Measurements from ENCODE around the gene SFMBT1.

The SFMBT1 gene, protein sequence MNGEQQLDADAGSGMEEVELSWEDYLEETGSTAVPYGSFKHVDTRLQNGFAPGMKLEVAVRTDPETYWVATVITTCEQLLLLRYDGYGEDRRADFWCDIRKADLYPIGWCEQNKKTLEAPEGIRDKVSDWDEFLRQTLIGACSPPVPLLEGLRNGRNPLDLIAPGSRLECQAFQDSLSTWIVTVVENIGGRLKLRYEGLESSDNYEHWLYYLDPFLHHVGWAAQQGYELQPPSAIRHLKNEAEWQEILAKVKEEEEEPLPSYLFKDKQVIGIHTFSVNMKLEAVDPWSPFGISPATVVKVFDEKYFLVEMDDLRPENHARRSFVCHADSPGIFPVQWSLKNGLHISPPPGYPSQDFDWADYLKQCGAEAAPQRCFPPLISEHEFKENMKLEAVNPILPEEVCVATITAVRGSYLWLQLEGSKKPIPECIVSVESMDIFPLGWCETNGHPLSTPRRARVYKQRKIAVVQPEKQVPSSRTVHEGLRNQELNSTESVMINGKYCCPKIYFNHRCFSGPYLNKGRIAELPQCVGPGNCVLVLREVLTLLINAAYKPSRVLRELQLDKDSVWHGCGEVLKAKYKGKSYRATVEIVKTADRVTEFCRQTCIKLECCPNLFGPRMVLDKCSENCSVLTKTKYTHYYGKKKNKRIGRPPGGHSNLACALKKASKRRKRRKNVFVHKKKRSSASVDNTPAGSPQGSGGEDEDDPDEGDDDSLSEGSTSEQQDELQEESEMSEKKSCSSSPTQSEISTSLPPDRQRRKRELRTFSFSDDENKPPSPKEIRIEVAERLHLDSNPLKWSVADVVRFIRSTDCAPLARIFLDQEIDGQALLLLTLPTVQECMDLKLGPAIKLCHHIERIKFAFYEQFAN

DNA sequence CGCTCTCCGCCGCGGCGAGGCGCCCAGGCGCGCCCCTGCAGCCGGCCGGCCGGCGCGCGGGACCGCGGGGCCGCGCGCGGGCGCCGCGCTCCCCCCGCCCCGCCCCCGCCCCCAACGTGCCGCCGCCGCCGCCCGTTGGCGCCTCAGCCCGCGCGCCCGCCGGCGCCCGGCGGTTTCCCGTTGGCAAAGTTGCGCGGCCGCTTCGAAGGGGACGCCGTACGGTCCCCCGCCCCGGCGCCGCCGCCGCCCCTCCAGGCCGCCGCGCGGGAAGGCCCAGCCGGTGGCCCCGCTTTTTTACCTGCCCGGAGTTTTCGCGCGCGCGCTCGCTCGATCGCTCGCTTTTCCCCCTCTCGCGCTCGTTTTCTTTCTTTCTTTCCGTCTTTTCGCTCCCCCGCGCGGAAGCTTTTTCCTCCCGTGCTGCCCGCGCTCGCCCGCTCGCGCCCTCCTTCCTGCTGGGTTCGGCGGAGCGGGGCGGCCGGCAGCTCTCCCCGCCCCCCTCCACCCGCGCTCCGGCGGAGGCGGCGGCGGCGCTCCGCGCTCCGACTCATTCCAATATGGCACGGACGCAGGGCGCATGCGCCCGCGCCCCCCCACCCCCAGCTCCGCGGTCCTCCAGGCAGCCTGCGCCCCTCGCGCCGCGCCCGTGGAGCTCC lies at the start of gene SFMBT1:
SFMBT1 (minus strand) TSS at position 556 of the 653 bp plus-strand sequence. CDS start 76,945 bp downstream, outside the sequence.
- Mint-ChIP-seq H3K27me3 (peaks cover 10% of the 10 kb centered on the region), H3K4me3 (peak within 1 kb of the TSS; percentile 94), H3K4me1 (peaks cover 42% of the 10 kb centered on the region), H3K27ac (peak within 1 kb of the TSS; percentile 99), H3K36me3 (peaks cover 9% of the 10 kb centered on the region), H3K9me3 (no peaks in the 10 kb centered on the region)
- peak; percentile 79 for DNase-seq
- CTCF ChIA-PET: no interaction called here

DNA sequence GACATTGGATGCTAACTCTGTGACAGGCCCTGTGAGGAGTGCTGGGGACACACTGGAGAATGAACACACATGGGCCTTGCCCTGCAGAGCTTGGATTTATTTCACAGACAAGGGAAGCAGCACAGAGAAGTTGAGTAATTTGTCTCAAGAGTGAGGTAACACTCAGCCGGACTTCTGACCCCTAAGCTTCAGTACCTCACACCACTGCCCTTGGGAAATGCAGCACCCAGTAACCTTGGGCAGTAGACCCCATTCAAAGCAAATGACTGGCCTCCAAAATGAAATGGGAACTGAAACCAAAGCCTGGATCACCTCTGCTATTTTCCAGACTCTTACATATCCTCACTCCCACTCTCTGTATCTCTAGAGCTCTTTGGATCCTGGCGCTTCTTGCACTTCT lies 47.1 kb upstream of the SFMBT1 start:
- CTCF ChIA-PET: interaction anchor here (1.0 to 1.7 kb wide), 4 partner anchors 10 to 20 kb away, joined by 3 read pairs; no protein-coding TSS in a partner anchor
- Mint-ChIP-seq H3K36me3 (peaks cover 39% of the 10 kb centered on the region), H3K9me3 (no peaks in the 10 kb centered on the region), H3K27me3 (no peaks in the 10 kb centered on the region), H3K4me3 (no peak overlapping the region), H3K27ac (peak overlapping the region; percentile 21), H3K4me1 (peaks cover 6% of the 10 kb centered on the region)
- no peak for DNase-seq

DNA sequence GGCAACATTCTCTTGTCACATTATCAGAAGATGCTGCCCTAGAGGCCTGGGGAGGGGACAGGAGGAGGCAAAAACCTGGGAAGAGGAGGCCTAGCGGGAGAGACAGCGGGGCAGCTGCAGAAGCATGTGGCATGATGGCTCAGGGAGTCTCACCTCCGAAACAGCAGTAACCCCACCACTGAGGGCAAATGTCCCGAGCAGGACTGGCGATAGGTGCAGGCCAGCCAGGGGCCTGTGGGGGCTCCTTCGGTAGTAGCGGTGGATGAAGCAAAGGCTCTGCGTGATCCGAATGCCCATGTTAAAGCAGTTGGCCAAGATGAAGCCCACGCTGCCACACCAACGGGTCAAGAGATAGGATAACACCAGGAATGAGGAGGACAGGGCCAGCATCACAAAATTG lies 46.3 kb upstream of the SFMBT1 start:
- Mint-ChIP-seq H3K27ac (no peak overlapping the region), H3K4me3 (no peak overlapping the region), H3K9me3 (no peaks in the 10 kb centered on the region), H3K4me1 (no peaks in the 10 kb centered on the region), H3K36me3 (peaks cover 36% of the 10 kb centered on the region), H3K27me3 (no peaks in the 10 kb centered on the region)
- DNase-seq: no peak
- CTCF ChIA-PET: interaction anchor here (1.2 to 1.7 kb wide), 2 partner anchors 12 to 19 kb away, joined by 3 read pairs; no protein-coding TSS in a partner anchor

DNA sequence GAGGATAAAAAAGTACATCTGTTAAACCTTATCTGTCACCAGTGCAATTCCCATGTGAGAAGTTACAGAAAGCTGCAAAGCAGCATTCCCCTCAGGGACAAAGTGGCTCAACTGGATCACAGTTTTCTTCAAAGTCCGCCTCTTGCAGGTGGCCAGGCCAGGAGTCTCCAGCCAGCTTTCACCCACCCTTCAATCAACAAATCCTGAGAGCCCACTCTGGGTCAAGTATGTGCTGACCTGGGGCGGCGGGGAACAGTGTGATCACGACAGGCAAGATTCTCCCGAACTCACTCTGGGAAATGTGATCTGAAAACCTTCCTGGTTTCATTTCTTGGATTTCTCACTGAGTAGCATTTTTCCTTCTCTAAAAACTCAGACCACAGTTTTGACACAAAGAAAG lies 45.1 kb upstream of the SFMBT1 start:
- CTCF ChIA-PET: no interaction called here
- H3K4me1 Mint-ChIP-seq: no peaks in the 10 kb centered on the region
- H3K36me3 Mint-ChIP-seq: peaks cover 37% of the 10 kb centered on the region
- H3K9me3 Mint-ChIP-seq: no peaks in the 10 kb centered on the region
- no peak for DNase-seq
- H3K27me3 Mint-ChIP-seq: no peaks in the 10 kb centered on the region
- H3K4me3 Mint-ChIP-seq: no peak overlapping the region
- H3K27ac Mint-ChIP-seq: no peak overlapping the region

DNA sequence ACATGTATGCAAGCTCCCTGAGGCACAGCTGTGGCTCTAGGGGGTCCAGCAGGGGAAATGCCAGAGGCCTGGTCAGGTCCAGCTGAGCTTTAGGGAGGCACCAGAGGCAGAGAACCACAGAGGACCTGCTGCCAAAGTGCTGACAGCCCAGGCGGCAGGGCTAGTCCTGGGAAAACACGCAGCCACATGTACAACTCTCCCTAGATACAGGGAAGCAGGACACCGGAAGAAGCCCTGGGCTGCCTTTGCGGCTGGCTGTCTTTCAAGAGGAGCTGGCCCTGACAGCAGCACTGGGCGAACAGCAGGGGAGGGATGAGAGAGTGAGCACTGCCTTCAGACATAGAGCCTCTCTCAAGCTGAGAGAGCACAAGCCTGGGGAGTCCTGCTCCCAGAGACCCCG lies 43.6 kb upstream of the SFMBT1 start:
- H3K27me3 Mint-ChIP-seq: no peaks in the 10 kb centered on the region
- no peak for DNase-seq
- H3K9me3 Mint-ChIP-seq: no peaks in the 10 kb centered on the region
- H3K27ac Mint-ChIP-seq: peak overlapping the region; percentile 37
- no peak overlapping the region for H3K4me3 Mint-ChIP-seq
- no peaks in the 10 kb centered on the region for H3K4me1 Mint-ChIP-seq
- CTCF ChIA-PET: interaction anchor here (1.3 kb wide), 1 partner anchor 20 kb away, joined by 3 read pairs; no protein-coding TSS in a partner anchor
- H3K36me3 Mint-ChIP-seq: peaks cover 35% of the 10 kb centered on the region

DNA sequence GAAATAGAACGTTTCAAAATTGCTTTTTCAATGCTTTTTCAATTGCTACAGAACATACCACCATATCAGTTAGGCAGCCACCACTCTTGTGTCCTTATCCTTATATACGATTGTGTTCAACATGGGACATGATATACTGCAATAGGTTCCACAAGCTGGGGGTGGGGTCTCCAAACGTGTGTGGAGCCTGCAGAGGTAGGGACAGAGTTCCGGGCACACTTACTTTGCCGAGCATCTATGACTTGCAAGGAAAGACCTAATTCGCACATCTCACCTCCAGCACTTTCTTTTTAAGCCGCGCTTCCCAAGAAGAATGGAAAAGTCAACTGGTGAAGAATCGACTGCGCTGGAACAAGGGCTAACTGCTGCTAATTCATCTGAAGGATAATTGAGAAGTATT lies 39.6 kb upstream of the SFMBT1 start:
- Mint-ChIP-seq H3K27me3 (no peaks in the 10 kb centered on the region), H3K27ac (no peak overlapping the region), H3K36me3 (peaks cover 14% of the 10 kb centered on the region), H3K4me3 (no peak overlapping the region), H3K4me1 (no peaks in the 10 kb centered on the region), H3K9me3 (no peaks in the 10 kb centered on the region)
- CTCF ChIA-PET: no interaction called here
- DNase-seq: no peak

DNA sequence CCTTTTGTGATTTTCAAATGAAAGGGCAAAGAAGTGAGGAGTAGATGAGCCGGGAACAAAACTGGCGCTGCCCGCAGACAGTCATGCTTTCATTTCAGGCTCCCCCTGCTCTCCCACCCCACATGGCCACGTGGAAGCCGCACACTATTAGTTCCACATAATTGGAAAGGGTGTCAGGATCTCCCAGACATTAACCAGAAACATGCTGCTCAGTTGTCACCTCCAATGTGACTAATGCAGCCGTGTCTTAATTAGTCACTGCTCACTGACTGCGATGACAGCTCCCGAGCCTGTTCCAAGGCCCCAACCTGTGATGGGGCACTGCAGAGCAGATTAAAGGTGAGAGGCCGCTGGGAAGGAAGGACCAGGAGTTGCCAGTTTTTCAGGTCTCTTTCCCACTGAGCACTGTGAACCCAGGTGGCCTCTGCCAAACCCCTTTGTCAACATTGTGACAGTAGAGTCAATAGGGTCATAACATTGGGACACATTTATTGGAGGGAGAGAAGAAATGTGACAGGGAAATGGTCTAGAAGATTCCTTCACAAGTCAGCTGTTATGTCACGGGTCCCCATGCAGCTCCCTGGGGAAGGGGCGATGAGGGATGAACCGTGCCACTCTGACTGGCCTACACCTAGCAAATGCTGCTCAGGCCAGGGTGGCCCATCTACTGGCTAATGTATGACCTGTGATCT lies 38.6 kb upstream of the SFMBT1 start:
- no peaks in the 10 kb centered on the region for H3K27me3 Mint-ChIP-seq
- CTCF ChIA-PET: no interaction called here
- no peak for DNase-seq
- no peak overlapping the region for H3K27ac Mint-ChIP-seq
- H3K4me3 Mint-ChIP-seq: no peak overlapping the region
- H3K9me3 Mint-ChIP-seq: no peaks in the 10 kb centered on the region
- H3K4me1 Mint-ChIP-seq: no peaks in the 10 kb centered on the region
- H3K36me3 Mint-ChIP-seq: peaks cover 12% of the 10 kb centered on the region

DNA sequence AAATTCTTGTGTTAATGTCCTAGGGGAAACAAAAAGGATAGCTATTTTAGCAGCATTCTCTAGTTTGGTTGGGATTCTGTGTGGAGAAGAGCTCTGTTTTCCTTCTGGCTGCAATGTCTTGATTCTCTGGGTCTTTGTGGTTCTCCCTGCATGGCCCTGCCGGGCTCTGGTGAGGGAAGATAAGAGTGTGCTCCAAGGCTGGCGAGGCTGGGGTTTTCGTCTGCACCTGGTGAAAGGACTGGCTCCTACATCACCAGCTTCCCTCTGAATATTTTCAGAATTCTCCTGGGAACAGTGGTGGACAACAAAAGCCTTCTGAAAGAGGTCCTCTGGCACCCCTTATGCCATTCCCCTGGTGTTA lies 38.1 kb upstream of the SFMBT1 start:
- H3K4me1 Mint-ChIP-seq: no peaks in the 10 kb centered on the region
- no peak overlapping the region for H3K27ac Mint-ChIP-seq
- H3K36me3 Mint-ChIP-seq: peaks cover 11% of the 10 kb centered on the region
- H3K27me3 Mint-ChIP-seq: no peaks in the 10 kb centered on the region
- H3K9me3 Mint-ChIP-seq: no peaks in the 10 kb centered on the region
- no peak for DNase-seq
- CTCF ChIA-PET: no interaction called here
- H3K4me3 Mint-ChIP-seq: no peak overlapping the region

DNA sequence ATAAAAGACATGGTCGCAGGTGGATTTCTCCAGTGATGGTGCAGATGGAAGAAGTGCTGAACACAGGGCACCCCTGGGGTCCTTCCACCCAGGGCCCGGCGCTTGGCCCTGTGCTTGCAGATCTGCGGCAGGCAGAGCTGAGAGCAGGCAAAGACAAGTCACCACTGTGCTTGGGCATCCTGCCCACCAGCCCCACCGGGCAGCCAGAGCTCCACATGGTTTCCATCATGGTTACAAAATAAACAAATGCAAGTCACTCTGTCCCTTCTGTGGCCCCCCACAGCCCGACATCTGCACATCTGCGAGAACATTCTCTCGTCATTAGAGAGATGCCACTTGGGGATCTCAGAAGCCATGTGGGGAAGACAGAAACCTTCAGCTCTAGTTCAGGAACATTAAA lies 37.6 kb upstream of the SFMBT1 start:
- H3K9me3 Mint-ChIP-seq: no peaks in the 10 kb centered on the region
- peaks cover 11% of the 10 kb centered on the region for H3K36me3 Mint-ChIP-seq
- H3K27me3 Mint-ChIP-seq: no peaks in the 10 kb centered on the region
- H3K27ac Mint-ChIP-seq: no peak overlapping the region
- H3K4me3 Mint-ChIP-seq: no peak overlapping the region
- DNase-seq: no peak
- CTCF ChIA-PET: no interaction called here
- H3K4me1 Mint-ChIP-seq: no peaks in the 10 kb centered on the region

DNA sequence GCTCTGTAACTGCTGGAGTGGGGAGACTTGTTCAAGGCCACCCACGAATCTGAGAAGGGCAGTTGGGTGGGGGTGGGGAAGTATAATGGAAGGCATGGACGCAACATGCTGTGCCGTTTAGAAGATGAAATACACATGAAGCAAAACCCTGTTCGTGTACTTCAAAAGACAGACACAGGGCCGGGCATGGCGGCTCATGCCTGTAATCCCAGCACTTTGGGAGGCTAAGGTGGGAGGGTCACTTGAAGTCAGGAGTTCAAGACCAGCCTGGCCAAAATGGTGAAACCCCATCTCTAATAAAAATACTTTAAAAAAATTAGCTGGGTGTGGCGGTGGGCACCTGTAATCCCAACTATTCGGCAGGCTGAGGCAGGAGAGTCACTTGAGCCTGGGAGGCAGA lies 36.9 kb upstream of the SFMBT1 start:
- CTCF ChIA-PET: no interaction called here

DNA sequence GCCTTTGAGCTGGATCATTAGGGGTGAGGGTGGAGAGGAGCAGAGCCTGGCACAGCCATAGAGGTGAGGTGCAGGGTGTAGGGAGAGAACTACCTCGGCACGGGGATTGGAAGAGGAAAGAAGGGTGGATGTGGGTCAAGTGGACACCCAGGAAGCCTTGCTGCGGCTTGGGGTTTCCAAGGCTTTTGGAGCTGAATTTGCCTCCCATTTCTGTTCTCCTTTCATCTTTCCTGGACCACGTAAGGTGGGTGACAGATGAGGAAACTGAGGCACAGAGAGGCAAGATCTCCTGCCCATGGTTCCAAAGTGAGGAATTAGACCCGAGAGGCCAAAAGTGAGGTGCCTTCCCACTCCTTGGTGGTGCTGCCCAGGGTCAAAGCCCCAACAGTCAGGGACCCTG lies 35.4 kb upstream of the SFMBT1 start:
- H3K9me3 Mint-ChIP-seq: no peaks in the 10 kb centered on the region
- CTCF ChIA-PET: no interaction called here

More for the DNA sequence above, 36.9 kb upstream of the SFMBT1 start:
- Mint-ChIP-seq H3K36me3 (peaks cover 9% of the 10 kb centered on the region), H3K4me3 (no peak overlapping the region), H3K27ac (no peak overlapping the region), H3K27me3 (no peaks in the 10 kb centered on the region), H3K9me3 (no peaks in the 10 kb centered on the region), H3K4me1 (no peaks in the 10 kb centered on the region)
- no peak for DNase-seq

DNA sequence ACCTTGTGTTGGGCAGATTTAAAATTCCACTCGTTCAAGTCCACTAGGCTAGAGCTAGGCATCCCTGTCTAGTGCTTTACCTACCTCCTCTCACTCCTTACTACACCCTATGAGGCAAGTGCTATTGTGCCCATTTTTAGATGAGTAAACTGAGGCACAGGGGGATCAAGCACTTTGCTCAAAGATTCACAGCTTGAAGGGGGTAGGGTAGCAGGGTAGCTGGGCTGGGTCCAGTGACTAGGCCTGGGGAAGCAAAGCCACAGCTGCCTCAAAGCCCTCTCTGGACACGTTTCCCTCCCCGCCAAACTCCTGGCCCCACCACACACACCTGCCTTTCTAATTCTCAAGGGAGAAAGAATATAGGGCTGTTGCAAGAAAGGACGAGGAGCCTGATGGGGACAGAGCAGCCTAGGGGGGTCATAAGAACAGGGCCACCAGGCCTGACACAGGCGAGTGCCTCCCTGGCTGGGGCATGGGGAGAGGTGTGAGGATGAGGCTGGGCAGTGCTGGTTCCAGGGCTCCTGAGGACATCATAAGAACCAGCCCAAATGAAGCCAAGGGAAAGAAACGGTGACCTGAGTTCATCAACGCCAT lies 34.8 kb upstream of the SFMBT1 start:
- CTCF ChIA-PET: interaction anchor here (1.0 kb wide), 1 partner anchor 12 kb away, joined by 3 read pairs; no protein-coding TSS in a partner anchor
- no peaks in the 10 kb centered on the region for H3K27me3 Mint-ChIP-seq
- H3K9me3 Mint-ChIP-seq: no peaks in the 10 kb centered on the region
- no peak overlapping the region for H3K27ac Mint-ChIP-seq
- H3K36me3 Mint-ChIP-seq: peaks cover 5% of the 10 kb centered on the region
- no peaks in the 10 kb centered on the region for H3K4me1 Mint-ChIP-seq
- H3K4me3 Mint-ChIP-seq: no peak overlapping the region
- no peak for DNase-seq

More for the DNA sequence above, 35.4 kb upstream of the SFMBT1 start:
- H3K4me3 Mint-ChIP-seq: no peak overlapping the region
- H3K4me1 Mint-ChIP-seq: no peaks in the 10 kb centered on the region
- no peak overlapping the region for H3K27ac Mint-ChIP-seq
- no peak for DNase-seq
- no peaks in the 10 kb centered on the region for H3K27me3 Mint-ChIP-seq
- H3K36me3 Mint-ChIP-seq: peaks cover 5% of the 10 kb centered on the region

DNA sequence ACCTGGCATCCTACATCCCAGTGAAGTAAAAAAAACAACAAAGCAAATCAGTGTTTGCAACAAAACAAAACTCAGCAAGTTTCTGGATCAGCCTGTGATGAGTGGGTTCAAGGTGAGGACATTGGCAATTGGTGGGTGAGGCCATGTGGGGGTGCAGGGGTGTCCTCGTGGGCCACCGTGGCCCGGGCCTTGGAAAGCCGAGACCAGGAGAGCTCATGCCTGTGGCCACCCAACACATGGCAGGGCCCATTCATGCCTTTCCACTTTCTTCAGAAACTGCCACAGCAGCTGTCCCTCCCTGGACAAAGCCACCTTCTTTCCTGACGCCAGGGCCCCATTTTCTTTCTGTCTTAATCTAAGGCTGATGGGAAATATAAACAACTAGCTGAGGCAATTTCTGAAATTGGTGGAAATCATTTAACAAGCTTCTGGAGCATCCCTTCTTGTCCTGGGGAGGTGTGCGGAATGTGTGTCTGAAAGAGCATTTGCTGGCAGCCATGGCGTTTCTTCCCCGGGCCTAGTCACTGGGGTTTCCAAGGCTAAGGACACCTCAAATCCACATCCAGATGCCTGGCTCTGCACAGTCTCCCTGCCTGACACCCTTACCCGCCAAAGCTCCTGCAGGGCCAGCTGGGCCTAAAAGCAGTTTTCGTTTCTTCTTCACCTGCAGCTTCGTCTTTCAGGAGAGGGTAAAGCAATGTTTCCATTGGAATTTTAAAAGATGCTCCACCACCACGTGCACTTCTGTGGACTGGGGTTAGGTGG lies 34.1 kb upstream of the SFMBT1 start:
- Mint-ChIP-seq H3K36me3 (peaks cover 3% of the 10 kb centered on the region), H3K4me3 (no peak overlapping the region), H3K27me3 (no peaks in the 10 kb centered on the region), H3K9me3 (no peaks in the 10 kb centered on the region), H3K4me1 (no peaks in the 10 kb centered on the region), H3K27ac (no peak overlapping the region)
- no peak for DNase-seq
- CTCF ChIA-PET: interaction anchor here (1.0 kb wide), 1 partner anchor 13 kb away, joined by 3 read pairs; no protein-coding TSS in a partner anchor

All from activated naive CD4-positive, alpha-beta T cell treated with anti-CD3 and anti-CD28 coated beads, Interleukin-2, amount 10 ng/mL, durations not matched to agents 7 days and 5 days (primary cell).